Erythroblast (primary cell): ENCODE data around the gene FAM237B.

ENCODE experiments used
- GATA1 ChIP-seq: IDR thresholded peaks from 2 replicates; pipeline ENCODE4 v1.6.1; 2011; ENCODE audit warnings: low read depth, mild to moderate bottlenecking, control low read depth, low read length, moderate library complexity
- POLR2A ChIP-seq: IDR thresholded peaks from 2 replicates; pipeline ENCODE4 v1.6.1; 2011; ENCODE audit warnings: mild to moderate bottlenecking, low read length

GRCh38 chr7:90320801-90321494 lies at the start of gene FAM237B:
- TF ChIP-seq POLR2A: no peak
- TF ChIP-seq GATA1: no peak
